Measurements from ENCODE around the gene HCN4.
A peak's percentile ranks its signal among the peaks of the same experiment; 100 is the strongest.
"Not testable (repeated sequence)": the region's sequence is repeated elsewhere in the genome, so short reads cannot be mapped to it uniquely, and the experiment has no call there.

The HCN4 gene

DNA sequence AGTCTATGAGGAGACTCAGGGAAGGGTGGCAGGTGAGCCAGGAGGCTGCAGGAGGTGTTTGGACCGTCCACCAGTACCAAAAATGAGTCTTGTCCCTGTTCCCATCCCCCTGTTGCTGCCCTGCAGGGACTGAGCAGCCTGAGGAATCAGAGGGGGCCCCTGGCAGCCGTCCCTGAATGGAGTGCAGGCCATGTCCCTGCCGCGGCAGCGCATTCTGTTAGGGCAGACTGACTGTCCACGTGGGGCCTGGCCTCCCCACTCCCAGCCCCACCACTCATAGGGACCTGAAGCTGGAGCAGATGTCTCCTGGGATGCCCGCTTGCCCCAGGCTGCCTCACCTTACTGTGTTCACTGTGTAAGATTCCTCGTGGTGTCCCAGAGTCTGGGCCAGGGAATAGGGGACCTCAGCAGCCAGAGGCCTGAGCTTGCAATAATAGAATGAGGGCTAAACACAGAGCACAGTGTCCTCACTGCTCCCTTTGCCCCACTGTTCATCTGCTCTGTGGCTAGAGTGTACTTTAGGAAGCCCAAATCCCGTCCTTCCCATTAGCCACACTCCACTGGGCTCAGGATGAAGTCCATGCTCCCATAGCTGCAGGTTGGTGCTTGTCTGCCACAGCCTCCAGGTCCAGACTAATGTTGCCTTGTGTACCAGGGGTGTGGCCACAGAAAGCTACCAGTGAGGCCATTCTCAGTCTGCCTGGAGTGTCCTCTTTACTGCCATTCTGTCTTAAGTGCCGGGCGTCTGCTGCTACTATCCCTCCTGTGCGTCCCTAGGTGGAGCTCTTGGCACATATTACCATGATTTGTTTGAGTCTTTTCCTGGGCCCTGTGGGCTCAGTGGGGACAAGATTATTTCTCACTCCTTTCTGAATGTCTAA is 63.2 kb downstream of the HCN4 start:
- Histone ChIP-seq H3K4me2 (ENCODE audit: low read length) (no peak overlapping the region), H3K4me3 (ENCODE audit: low read length) (no peak overlapping the region), H3K9ac (ENCODE audit: low read length) (no peak overlapping the region), H3K36me3 (replicated peaks; ENCODE audit: low read depth, low read length) (no peaks in the 10 kb centered on the region), H4K20me1 (ENCODE audit: insufficient read depth, low read length) (no peaks in the 10 kb centered on the region), H3K79me2 (ENCODE audit: low read length) (no peaks in the 10 kb centered on the region), H3K9me3 (ENCODE audit: insufficient read depth, low read length) (no peaks in the 10 kb centered on the region), H2AFZ (ENCODE audit: low read depth, low read length) (no peak overlapping the region), H3K27ac (ENCODE audit: low read length) (no peak overlapping the region), H3K27me3 (ENCODE audit: low read depth, low read length) (no peaks in the 10 kb centered on the region), H3K4me1 (ENCODE audit: low read length) (no peaks in the 10 kb centered on the region)
- no peak for TF ChIP-seq EZH2phosphoT487 (IDR thresholded peaks at IDR 0.05; ENCODE audit: low read depth)
- TF ChIP-seq, protein P1, sequence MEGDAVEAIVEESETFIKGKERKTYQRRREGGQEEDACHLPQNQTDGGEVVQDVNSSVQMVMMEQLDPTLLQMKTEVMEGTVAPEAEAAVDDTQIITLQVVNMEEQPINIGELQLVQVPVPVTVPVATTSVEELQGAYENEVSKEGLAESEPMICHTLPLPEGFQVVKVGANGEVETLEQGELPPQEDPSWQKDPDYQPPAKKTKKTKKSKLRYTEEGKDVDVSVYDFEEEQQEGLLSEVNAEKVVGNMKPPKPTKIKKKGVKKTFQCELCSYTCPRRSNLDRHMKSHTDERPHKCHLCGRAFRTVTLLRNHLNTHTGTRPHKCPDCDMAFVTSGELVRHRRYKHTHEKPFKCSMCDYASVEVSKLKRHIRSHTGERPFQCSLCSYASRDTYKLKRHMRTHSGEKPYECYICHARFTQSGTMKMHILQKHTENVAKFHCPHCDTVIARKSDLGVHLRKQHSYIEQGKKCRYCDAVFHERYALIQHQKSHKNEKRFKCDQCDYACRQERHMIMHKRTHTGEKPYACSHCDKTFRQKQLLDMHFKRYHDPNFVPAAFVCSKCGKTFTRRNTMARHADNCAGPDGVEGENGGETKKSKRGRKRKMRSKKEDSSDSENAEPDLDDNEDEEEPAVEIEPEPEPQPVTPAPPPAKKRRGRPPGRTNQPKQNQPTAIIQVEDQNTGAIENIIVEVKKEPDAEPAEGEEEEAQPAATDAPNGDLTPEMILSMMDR (IDR thresholded peaks at IDR 0.05; ENCODE audit: low read depth, low read length), result peak; percentile 83

DNA sequence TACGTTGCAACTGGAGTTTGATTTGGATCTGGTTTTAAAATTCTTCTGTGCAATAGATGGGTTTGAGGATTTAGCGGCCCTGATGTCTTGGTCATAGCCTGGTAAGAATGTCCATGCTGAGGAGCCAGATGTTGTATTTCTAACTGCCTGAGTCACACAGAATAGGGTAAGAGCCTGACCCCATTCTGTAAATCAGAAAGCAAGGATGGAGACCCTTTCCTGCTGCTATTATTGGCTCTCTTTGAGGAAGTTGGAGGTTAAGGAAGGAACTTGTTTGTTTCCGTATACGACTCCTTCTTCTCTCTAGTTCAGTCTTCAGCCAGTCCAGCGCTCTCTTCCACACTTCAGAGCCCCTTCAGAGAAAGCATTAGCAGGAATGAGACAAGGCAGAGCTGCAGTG is 65.1 kb downstream of the HCN4 start:
- no peak overlapping the region for H3K4me3 ChIP-seq (ENCODE audit: low read length)
- no peaks in the 10 kb centered on the region for H3K36me3 ChIP-seq (replicated peaks; ENCODE audit: low read depth, low read length)
- TF ChIP-seq, protein P1 (IDR thresholded peaks at IDR 0.05; ENCODE audit: low read depth, low read length), result no peak
- no peak for TF ChIP-seq EZH2phosphoT487 (IDR thresholded peaks at IDR 0.05; ENCODE audit: low read depth)
- H3K9ac ChIP-seq (ENCODE audit: low read length), result no peak overlapping the region
- H3K27ac ChIP-seq (ENCODE audit: low read length), result no peak overlapping the region
- no peak overlapping the region for H2AFZ ChIP-seq (ENCODE audit: low read depth, low read length)
- no peaks in the 10 kb centered on the region for H3K4me1 ChIP-seq (ENCODE audit: low read length)
- H3K79me2 ChIP-seq (ENCODE audit: low read length), result no peaks in the 10 kb centered on the region
- no peak overlapping the region for H3K4me2 ChIP-seq (ENCODE audit: low read length)
- no peaks in the 10 kb centered on the region for H3K9me3 ChIP-seq (ENCODE audit: insufficient read depth, low read length)
- no peaks in the 10 kb centered on the region for H4K20me1 ChIP-seq (ENCODE audit: insufficient read depth, low read length)
- no peaks in the 10 kb centered on the region for H3K27me3 ChIP-seq (ENCODE audit: low read depth, low read length)

DNA sequence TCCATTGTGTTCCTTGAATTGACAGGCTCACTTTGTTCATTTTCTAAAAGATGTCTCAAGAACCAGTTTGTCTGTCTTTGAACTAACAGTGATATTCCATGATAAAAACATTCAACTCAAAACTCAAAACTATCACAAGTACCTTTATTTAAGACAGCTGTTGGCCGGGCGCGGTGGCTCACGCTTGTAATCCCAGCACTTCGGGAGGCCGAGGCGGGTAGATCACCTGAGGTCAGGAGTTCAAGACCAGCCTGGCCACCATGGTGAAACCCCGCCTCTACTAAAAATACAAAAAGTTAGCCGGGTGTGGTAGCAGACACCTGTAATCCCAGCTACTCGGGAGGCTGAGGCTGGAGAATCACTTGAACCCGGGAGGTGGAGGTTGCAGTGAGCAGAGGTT is 68.5 kb downstream of the HCN4 start:
- not testable (repeated sequence) for H3K9ac ChIP-seq (ENCODE audit: low read length); H2AFZ ChIP-seq (ENCODE audit: low read depth, low read length); H3K79me2 ChIP-seq (ENCODE audit: low read length); H4K20me1 ChIP-seq (ENCODE audit: insufficient read depth, low read length); H3K27me3 ChIP-seq (ENCODE audit: low read depth, low read length); H3K9me3 ChIP-seq (ENCODE audit: insufficient read depth, low read length); H3K4me2 ChIP-seq (ENCODE audit: low read length); H3K36me3 ChIP-seq (replicated peaks; ENCODE audit: low read depth, low read length); H3K4me3 ChIP-seq (ENCODE audit: low read length); H3K4me1 ChIP-seq (ENCODE audit: low read length); H3K27ac ChIP-seq (ENCODE audit: low read length)

DNA sequence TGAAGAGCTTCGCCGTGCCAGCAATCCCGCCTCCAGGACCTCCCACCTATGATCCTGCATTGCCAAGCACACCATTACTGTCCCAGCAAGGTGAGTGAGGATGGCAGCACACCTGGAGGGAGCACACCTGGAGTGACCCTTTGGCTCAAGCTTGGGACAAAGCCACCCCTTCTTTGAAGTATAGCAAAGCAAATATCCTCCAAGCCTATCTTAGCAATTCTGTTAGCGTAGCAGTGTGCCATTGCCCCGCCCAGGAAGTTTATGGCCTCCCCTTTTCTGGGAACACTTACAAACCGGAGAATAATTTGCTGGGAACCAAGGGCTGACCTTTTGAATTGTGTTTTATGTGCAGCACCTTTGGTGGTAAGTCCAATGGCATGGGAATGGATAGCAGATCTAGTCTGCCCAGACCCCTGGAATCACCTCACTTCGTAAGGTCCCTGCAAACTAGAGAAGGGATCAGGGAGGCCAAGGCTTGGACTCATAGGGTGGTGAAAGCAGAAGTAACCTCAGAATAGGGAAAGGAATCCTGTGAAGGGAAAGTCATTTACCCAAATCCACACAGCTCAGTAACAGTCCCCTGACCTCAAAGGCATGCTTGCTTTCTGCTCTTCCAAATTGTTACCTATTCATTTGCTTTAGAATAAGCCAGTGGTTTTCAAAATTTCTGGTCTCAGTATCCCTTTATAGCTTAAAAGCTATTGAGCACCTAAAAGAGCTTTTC is 70.1 kb downstream of the HCN4 start:
- Histone ChIP-seq H3K27me3 (ENCODE audit: low read depth, low read length) (no peaks in the 10 kb centered on the region), H4K20me1 (ENCODE audit: insufficient read depth, low read length) (no peaks in the 10 kb centered on the region), H3K9me3 (ENCODE audit: insufficient read depth, low read length) (no peaks in the 10 kb centered on the region), H3K9ac (ENCODE audit: low read length) (no peak overlapping the region), H3K79me2 (ENCODE audit: low read length) (no peaks in the 10 kb centered on the region), H3K4me2 (ENCODE audit: low read length) (no peak overlapping the region), H3K4me1 (ENCODE audit: low read length) (no peaks in the 10 kb centered on the region), H3K36me3 (replicated peaks; ENCODE audit: low read depth, low read length) (no peaks in the 10 kb centered on the region), H3K4me3 (ENCODE audit: low read length) (no peak overlapping the region), H3K27ac (ENCODE audit: low read length) (no peak overlapping the region), H2AFZ (ENCODE audit: low read depth, low read length) (no peak overlapping the region)
- TF ChIP-seq, protein P1 (IDR thresholded peaks at IDR 0.05; ENCODE audit: low read depth, low read length), result no peak
- TF ChIP-seq EZH2phosphoT487 (IDR thresholded peaks at IDR 0.05; ENCODE audit: low read depth), result no peak

Measured in OCI-LY3 (cell line).